Measurements from ENCODE around the gene P4HA2. TPM values are rescaled to one million over a fixed set of nuclear protein-coding genes. Genes with fewer than 3 reads are reported as not detected.

P4HA2 gene
- total and polyA plus RNA-seq, 9 of the 15 experiments (the other 6 are each of a cell fraction or from before 2014, with no cell fraction given) = 9.6 to 50.0 (median 12.7) TPM

Small RNA genes within 50 kb of the gene (microRNA-seq; reads per million reads assigned to microRNA genes)
- gene MIR6830 (ENCODE audit: borderline microRNAs expressed) = not detected

Small RNA genes within 50 kb of the gene (small RNA-seq; reads per million reads assigned to genes)
- not detected for gene AC063976.4

Other genes starting within 250 kb of the P4HA2 start
- gene ACSL6, start 216.2 kb downstream of the P4HA2 start, total RNA-seq (2014; rRNA removed) = 0.50 and 0.73 TPM in 2 replicates
- gene ACSL6, start 216.2 kb downstream of the P4HA2 start, total RNA-seq (2014; rRNA removed; fragmentation: Illumina TruSeq; extraction: Trizol) = 0.62 and 1.0 TPM in 2 replicates
- 0.60 and 0.69 TPM in 2 replicates for gene ACSL6, start 216.2 kb downstream of the P4HA2 start, total RNA-seq (2015; rRNA removed; fragmentation: Illumina TruSeq; extraction: Trizol)
- gene ACSL6, start 216.2 kb downstream of the P4HA2 start, total RNA-seq (2021) = 1.5 and 1.6 TPM in 2 replicates
- 1.0 and 1.2 TPM in 2 replicates for gene ACSL6, start 216.2 kb downstream of the P4HA2 start, polyA plus RNA-seq (2011; rRNA removed)
- 0.82 and 1.00 TPM in 2 replicates for gene ACSL6, start 216.2 kb downstream of the P4HA2 start, polyA plus RNA-seq (2014; fragmentation: Illumina TruSeq; extraction: Trizol)
- under 1 TPM; 0.62 to 0.75 TPM for gene ACSL6, start 216.2 kb downstream of the P4HA2 start, polyA plus RNA-seq (2014; fragmentation: Nextera tagmentation; extraction: Ambion mirVana)
- 0.62 and 0.69 TPM in 2 replicates for gene ACSL6, start 216.2 kb downstream of the P4HA2 start, polyA plus RNA-seq (2014; rRNA removed)
- gene IL3, start 167.2 kb downstream of the P4HA2 start, total RNA-seq (2014; rRNA removed) = not detected in 2 replicates
- gene IL3, start 167.2 kb downstream of the P4HA2 start, total RNA-seq (2014; rRNA removed; fragmentation: Illumina TruSeq; extraction: Trizol) = not detected in 2 replicates
- not detected in 2 replicates for gene IL3, start 167.2 kb downstream of the P4HA2 start, total RNA-seq (2015; rRNA removed; fragmentation: Illumina TruSeq; extraction: Trizol)
- gene IL3, start 167.2 kb downstream of the P4HA2 start, total RNA-seq (2021) = not detected in 2 replicates
- not detected in 2 replicates for gene IL3, start 167.2 kb downstream of the P4HA2 start, polyA plus RNA-seq (2011; rRNA removed)
- gene IL3, start 167.2 kb downstream of the P4HA2 start, polyA plus RNA-seq (2014; fragmentation: Illumina TruSeq; extraction: Trizol) = not detected in 2 replicates
- gene IL3, start 167.2 kb downstream of the P4HA2 start, polyA plus RNA-seq (2014; fragmentation: Nextera tagmentation; extraction: Ambion mirVana) = not detected
- gene IL3, start 167.2 kb downstream of the P4HA2 start, polyA plus RNA-seq (2014; rRNA removed) = not detected in 2 replicates
- gene CSF2, start 154.1 kb downstream of the P4HA2 start, total RNA-seq (2014; rRNA removed) = not detected in 2 replicates
- not detected in 2 replicates for gene CSF2, start 154.1 kb downstream of the P4HA2 start, total RNA-seq (2014; rRNA removed; fragmentation: Illumina TruSeq; extraction: Trizol)
- 0.25 TPM in 1 of 2 replicates, not detected in the other for gene CSF2, start 154.1 kb downstream of the P4HA2 start, total RNA-seq (2015; rRNA removed; fragmentation: Illumina TruSeq; extraction: Trizol)
- gene CSF2, start 154.1 kb downstream of the P4HA2 start, total RNA-seq (2021) = 0.29 TPM in 1 of 2 replicates, not detected in the other
- gene CSF2, start 154.1 kb downstream of the P4HA2 start, polyA plus RNA-seq (2011; rRNA removed) = not detected in 2 replicates
- not detected in 2 replicates for gene CSF2, start 154.1 kb downstream of the P4HA2 start, polyA plus RNA-seq (2014; fragmentation: Illumina TruSeq; extraction: Trizol)
- not detected for gene CSF2, start 154.1 kb downstream of the P4HA2 start, polyA plus RNA-seq (2014; fragmentation: Nextera tagmentation; extraction: Ambion mirVana)
- not detected in 2 replicates for gene CSF2, start 154.1 kb downstream of the P4HA2 start, polyA plus RNA-seq (2014; rRNA removed)
- 13.1 and 22.8 TPM in 2 replicates for gene PDLIM4, start 29.8 kb upstream of the P4HA2 start, total RNA-seq (2014; rRNA removed)
- 3.5 and 4.5 TPM in 2 replicates for gene PDLIM4, start 29.8 kb upstream of the P4HA2 start, total RNA-seq (2014; rRNA removed; fragmentation: Illumina TruSeq; extraction: Trizol)
- gene PDLIM4, start 29.8 kb upstream of the P4HA2 start, total RNA-seq (2015; rRNA removed; fragmentation: Illumina TruSeq; extraction: Trizol) = 12.1 and 12.3 TPM in 2 replicates
- 31.5 and 32.8 TPM in 2 replicates for gene PDLIM4, start 29.8 kb upstream of the P4HA2 start, total RNA-seq (2021)
- gene PDLIM4, start 29.8 kb upstream of the P4HA2 start, polyA plus RNA-seq (2011; rRNA removed) = 13.6 and 17.2 TPM in 2 replicates
- gene PDLIM4, start 29.8 kb upstream of the P4HA2 start, polyA plus RNA-seq (2014; fragmentation: Illumina TruSeq; extraction: Trizol) = 28.9 and 44.6 TPM in 2 replicates
- under 1 TPM; 0.28 to 0.73 TPM for gene PDLIM4, start 29.8 kb upstream of the P4HA2 start, polyA plus RNA-seq (2014; fragmentation: Nextera tagmentation; extraction: Ambion mirVana)
- gene PDLIM4, start 29.8 kb upstream of the P4HA2 start, polyA plus RNA-seq (2014; rRNA removed) = 14.0 and 21.3 TPM in 2 replicates
- 6.5 and 7.9 TPM in 2 replicates for gene SLC22A4, start 66.5 kb upstream of the P4HA2 start, total RNA-seq (2014; rRNA removed)
- gene SLC22A4, start 66.5 kb upstream of the P4HA2 start, total RNA-seq (2014; rRNA removed; fragmentation: Illumina TruSeq; extraction: Trizol) = 5.7 and 6.2 TPM in 2 replicates
- gene SLC22A4, start 66.5 kb upstream of the P4HA2 start, total RNA-seq (2015; rRNA removed; fragmentation: Illumina TruSeq; extraction: Trizol) = 4.5 and 4.8 TPM in 2 replicates
- 7.6 and 9.6 TPM in 2 replicates for gene SLC22A4, start 66.5 kb upstream of the P4HA2 start, total RNA-seq (2021)
- gene SLC22A4, start 66.5 kb upstream of the P4HA2 start, polyA plus RNA-seq (2011; rRNA removed) = 5.2 and 9.5 TPM in 2 replicates
- 5.8 and 6.1 TPM in 2 replicates for gene SLC22A4, start 66.5 kb upstream of the P4HA2 start, polyA plus RNA-seq (2014; fragmentation: Illumina TruSeq; extraction: Trizol)
- gene SLC22A4, start 66.5 kb upstream of the P4HA2 start, polyA plus RNA-seq (2014; fragmentation: Nextera tagmentation; extraction: Ambion mirVana) = 1 to 10 TPM; 2.7 to 2.9 TPM
- gene SLC22A4, start 66.5 kb upstream of the P4HA2 start, polyA plus RNA-seq (2014; rRNA removed) = 6.0 and 7.0 TPM in 2 replicates
- gene SLC22A5, start 141.9 kb upstream of the P4HA2 start, total RNA-seq (2014; rRNA removed) = 7.0 and 9.9 TPM in 2 replicates
- 7.3 and 8.3 TPM in 2 replicates for gene SLC22A5, start 141.9 kb upstream of the P4HA2 start, total RNA-seq (2014; rRNA removed; fragmentation: Illumina TruSeq; extraction: Trizol)
- 6.3 and 6.9 TPM in 2 replicates for gene SLC22A5, start 141.9 kb upstream of the P4HA2 start, total RNA-seq (2015; rRNA removed; fragmentation: Illumina TruSeq; extraction: Trizol)
- gene SLC22A5, start 141.9 kb upstream of the P4HA2 start, total RNA-seq (2021) = 11.5 and 13.3 TPM in 2 replicates
- gene SLC22A5, start 141.9 kb upstream of the P4HA2 start, polyA plus RNA-seq (2011; rRNA removed) = 16.6 and 18.9 TPM in 2 replicates
- 12.5 and 15.7 TPM in 2 replicates for gene SLC22A5, start 141.9 kb upstream of the P4HA2 start, polyA plus RNA-seq (2014; fragmentation: Illumina TruSeq; extraction: Trizol)
- 1 to 10 TPM; 3.0 to 3.3 TPM for gene SLC22A5, start 141.9 kb upstream of the P4HA2 start, polyA plus RNA-seq (2014; fragmentation: Nextera tagmentation; extraction: Ambion mirVana)
- gene SLC22A5, start 141.9 kb upstream of the P4HA2 start, polyA plus RNA-seq (2014; rRNA removed) = 8.4 and 9.0 TPM in 2 replicates

All from K562 (cell line).